CD4-positive, CD25-positive, alpha-beta regulatory T cell (primary cell): ENCODE data around the gene ZNF662. TPM values are rescaled to one million over a fixed set of nuclear protein-coding genes. Genes with fewer than 3 reads are reported as not detected.

ENCODE experiments used
- ATAC-seq, 2 donors: fragments of 150-1000 bp; cut with Tn5 transposase; one replicate each; pipeline ENCODE4 v1.10.0; 2021; ENCODE audit warnings: low read depth in 2 of 2, moderate number of reproducible peaks in 2 of 2, moderate library complexity in 1 of 2
- DNase-seq, 3 donors: peaks; one replicate each; pipeline versions ENCODE4 v3.0.0 to v3.0.0-alpha.2; 2012 to 2022; ENCODE audit warnings: mixed read lengths in 1 of 3
- H3K27ac ChIP-seq: one replicate; pipeline ENCODE4 v1.7.0; 2013; ENCODE audit warnings: mild to moderate bottlenecking, low read length; ENCODE audit not compliant: insufficient read depth, poor library complexity, severe bottlenecking
- H3K27me3 ChIP-seq: one replicate; pipeline ENCODE4 v1.7.0; 2013; ENCODE audit warnings: low read length; ENCODE audit not compliant: control insufficient read depth, insufficient read depth
- H3K36me3 ChIP-seq: one replicate; pipeline ENCODE4 v1.7.0; 2013; ENCODE audit warnings: mild to moderate bottlenecking, low read length, moderate library complexity; ENCODE audit not compliant: control insufficient read depth, insufficient read depth
- H3K4me1 ChIP-seq: 2 replicates; pipeline ENCODE4 v1.7.0; 2013; ENCODE audit warnings: mild to moderate bottlenecking, low read length; ENCODE audit not compliant: insufficient read depth, control insufficient read depth, poor library complexity, severe bottlenecking
- H3K4me3 ChIP-seq: one replicate; pipeline ENCODE4 v1.7.0; 2013; ENCODE audit warnings: low read depth, mild to moderate bottlenecking, low read length, moderate library complexity
- H3K9me3 ChIP-seq, 2 experiments: 1 replicate in 1 of 2; 2 replicates in 1 of 2; pipeline ENCODE4 v1.7.0; 2013; ENCODE audit warnings: low read length in 2 of 2, mild to moderate bottlenecking in 1 of 2, moderate library complexity in 1 of 2; ENCODE audit not compliant: control insufficient read depth in 2 of 2
- H3K27ac Mint-ChIP-seq, 3 donors: one replicate each; pipeline ENCODE4 v1.8.0; 2020 to 2022; ENCODE audit warnings: mild to moderate bottlenecking in 3 of 3, mixed read lengths in 3 of 3, moderate library complexity in 2 of 3
- H3K27me3 Mint-ChIP-seq: one replicate; pipeline ENCODE4 v1.8.0; 2022; ENCODE audit warnings: mild to moderate bottlenecking, mixed read lengths
- H3K36me3 Mint-ChIP-seq: one replicate; pipeline ENCODE4 v1.8.0; 2020; ENCODE audit warnings: mixed read lengths
- H3K4me1 Mint-ChIP-seq, 4 donors: one replicate each; pipeline ENCODE4 v1.8.0; 2020 to 2022; ENCODE audit warnings: mixed read lengths in 4 of 4, mild to moderate bottlenecking in 1 of 4
- H3K4me3 Mint-ChIP-seq, 4 donors: one replicate each; pipeline ENCODE4 v1.8.0; 2020 to 2022; ENCODE audit warnings: mild to moderate bottlenecking in 4 of 4, mixed read lengths in 4 of 4, moderate library complexity in 3 of 4
- H3K9me3 Mint-ChIP-seq, 7 donors: one replicate each; pipeline ENCODE4 v1.8.0; 2020 to 2022; ENCODE audit warnings: mixed read lengths in 7 of 7, mild to moderate bottlenecking in 3 of 7, moderate library complexity in 2 of 7
- polyA plus RNA-seq, 4 donors: library from polyadenylated mRNA; unstranded; fragments of 300-500 nt; fragmentation: Illumina TruSeq; gene quantifications; one replicate each; pipeline ENCODE4 v1.2.3, GENCODE V29; 2021
- total RNA-seq: library from RNA; stranded (reverse); gene quantifications from one replicate; pipeline ENCODE4 v1.2.3, GENCODE V29; 2022

Gene ZNF662
- 1.3 TPM for total RNA-seq
- under 1 TPM; 0.41 to 0.78 (median 0.66) TPM for polyA plus RNA-seq

GRCh38 chr3:42906070-42906847 lies at the start of gene ZNF662:
ZNF662 (plus strand) TSS chr3:42906142; CDS start chr3:42908115, 1,973 bp downstream.
- peaks cover 0 to 20% (median 13%) of the 10 kb centered on the region in 7 donors for H3K9me3 Mint-ChIP-seq

GRCh38 chr3:42856544-42856943 lies 49.4 kb upstream of the ZNF662 start:
- no peak for DNase-seq
- no peak overlapping the region for H3K27ac Mint-ChIP-seq

More at GRCh38 chr3:42906070-42906847, at the start of gene ZNF662:
- Histone ChIP-seq H3K4me3 (no peak within 1 kb of the TSS), H3K9me3 (peaks cover 0 to 15% of the 10 kb centered on the region in 2 experiments), H3K27me3 (peaks cover 20% of the 10 kb centered on the region), H3K4me1 (peaks cover 3% of the 10 kb centered on the region), H3K36me3 (no peaks in the 10 kb centered on the region), H3K27ac (no peak within 1 kb of the TSS)
- DNase-seq (peak in 2 of 3 donors; percentile 29 to 51), ATAC-seq (peak; percentile 46 to 69)
- Mint-ChIP-seq H3K4me1 (peaks cover 0 to 30% (median 6%) of the 10 kb centered on the region in 4 donors), H3K27ac (peak within 1 kb of the TSS; percentile 74 to 80 (median 76)), H3K36me3 (peaks cover 18% of the 10 kb centered on the region), H3K4me3 (peak within 1 kb of the TSS; percentile 51 to 88 (median 81)), H3K27me3 (peaks cover 35% of the 10 kb centered on the region)

GRCh38 chr3:42864321-42864950 lies 41.5 kb upstream of the ZNF662 start:
- ATAC-seq, result no peak

More at GRCh38 chr3:42856544-42856943, 49.4 kb upstream of the ZNF662 start:
- Mint-ChIP-seq H3K4me1 (no peaks in the 10 kb centered on the region), H3K9me3 (peaks cover 0 to 3% (median 0%) of the 10 kb centered on the region in 7 donors), H3K36me3 (peaks cover 5% of the 10 kb centered on the region), H3K27me3 (peaks cover 43% of the 10 kb centered on the region), H3K4me3 (no peak overlapping the region)
- no peak overlapping the region for H3K4me3 ChIP-seq
- no peaks in the 10 kb centered on the region for H3K36me3 ChIP-seq
- no peak for ATAC-seq
- no peak overlapping the region for H3K27ac ChIP-seq
- no peaks in the 10 kb centered on the region for H3K4me1 ChIP-seq
- H3K9me3 ChIP-seq, result no peaks in the 10 kb centered on the region
- H3K27me3 ChIP-seq, result no peaks in the 10 kb centered on the region

GRCh38 chr3:42865256-42865655 lies 40.7 kb upstream of the ZNF662 start:
- no peak overlapping the region for H3K27ac Mint-ChIP-seq
- Histone ChIP-seq H3K9me3 (no peaks in the 10 kb centered on the region), H3K27me3 (no peaks in the 10 kb centered on the region), H3K36me3 (no peaks in the 10 kb centered on the region), H3K27ac (no peak overlapping the region), H3K4me1 (no peaks in the 10 kb centered on the region), H3K4me3 (no peak overlapping the region)
- peaks cover 26% of the 10 kb centered on the region for H3K27me3 Mint-ChIP-seq
- H3K4me3 Mint-ChIP-seq, result no peak overlapping the region
- no peaks in the 10 kb centered on the region for H3K4me1 Mint-ChIP-seq
- ATAC-seq (no peak), DNase-seq (no peak)
- H3K9me3 Mint-ChIP-seq, result peaks cover 0 to 3% (median 0%) of the 10 kb centered on the region in 7 donors
- H3K36me3 Mint-ChIP-seq, result no peaks in the 10 kb centered on the region

More at GRCh38 chr3:42864321-42864950, 41.5 kb upstream of the ZNF662 start:
- no peaks in the 10 kb centered on the region for H3K36me3 ChIP-seq
- H3K27ac ChIP-seq, result no peak overlapping the region
- no peaks in the 10 kb centered on the region for H3K4me1 ChIP-seq
- Mint-ChIP-seq H3K9me3 (peaks cover 0 to 3% (median 0%) of the 10 kb centered on the region in 7 donors), H3K27me3 (peaks cover 34% of the 10 kb centered on the region), H3K4me3 (no peak overlapping the region), H3K4me1 (no peaks in the 10 kb centered on the region), H3K27ac (no peak overlapping the region), H3K36me3 (no peaks in the 10 kb centered on the region)
- no peaks in the 10 kb centered on the region for H3K27me3 ChIP-seq
- no peaks in the 10 kb centered on the region for H3K9me3 ChIP-seq
- no peak for DNase-seq
- no peak overlapping the region for H3K4me3 ChIP-seq

- DNase-seq (no peak), ATAC-seq (no peak)
- Histone ChIP-seq H3K27me3 (no peaks in the 10 kb centered on the region), H3K4me3 (no peak overlapping the region), H3K36me3 (no peaks in the 10 kb centered on the region), H3K27ac (no peak overlapping the region), H3K4me1 (no peaks in the 10 kb centered on the region), H3K9me3 (no peaks in the 10 kb centered on the region)
- peaks cover 15% of the 10 kb centered on the region for H3K27me3 Mint-ChIP-seq
- H3K4me1 Mint-ChIP-seq, result no peaks in the 10 kb centered on the region
- no peaks in the 10 kb centered on the region for H3K36me3 Mint-ChIP-seq
- no peak overlapping the region for H3K4me3 Mint-ChIP-seq
- peaks cover 0 to 2% (median 0%) of the 10 kb centered on the region in 7 donors for H3K9me3 Mint-ChIP-seq
- H3K27ac Mint-ChIP-seq, result peak overlapping the region in 1 of 3 donors; percentile 42
Measured at GRCh38 chr3:42867138-42867537, 38.8 kb upstream of the ZNF662 start.

- no peaks in the 10 kb centered on the region for H3K4me1 ChIP-seq
- Mint-ChIP-seq H3K36me3 (no peaks in the 10 kb centered on the region), H3K27ac (no peak overlapping the region), H3K4me1 (peaks cover 0 to 2% (median 0%) of the 10 kb centered on the region in 4 donors), H3K27me3 (peaks cover 12% of the 10 kb centered on the region), H3K9me3 (peaks cover 0 to 2% (median 0%) of the 10 kb centered on the region in 7 donors), H3K4me3 (no peak overlapping the region)
- no peaks in the 10 kb centered on the region for H3K27me3 ChIP-seq
- H3K9me3 ChIP-seq, result no peaks in the 10 kb centered on the region
- no peak overlapping the region for H3K27ac ChIP-seq
- DNase-seq (no peak), ATAC-seq (no peak)
- H3K36me3 ChIP-seq, result no peaks in the 10 kb centered on the region
- H3K4me3 ChIP-seq, result no peak overlapping the region
Measured at GRCh38 chr3:42868841-42869240, 37.1 kb upstream of the ZNF662 start.

- H3K27ac ChIP-seq, result no peak overlapping the region
- Mint-ChIP-seq H3K4me1 (peaks cover 0 to 7% (median 0%) of the 10 kb centered on the region in 4 donors), H3K27ac (no peak overlapping the region), H3K36me3 (no peaks in the 10 kb centered on the region), H3K9me3 (no peaks in the 10 kb centered on the region), H3K27me3 (peaks cover 9% of the 10 kb centered on the region), H3K4me3 (no peak overlapping the region)
- H3K4me1 ChIP-seq, result no peaks in the 10 kb centered on the region
- no peak for DNase-seq
- no peaks in the 10 kb centered on the region for H3K36me3 ChIP-seq
- no peak overlapping the region for H3K4me3 ChIP-seq
- no peaks in the 10 kb centered on the region for H3K9me3 ChIP-seq
- no peak for ATAC-seq
- no peaks in the 10 kb centered on the region for H3K27me3 ChIP-seq
Measured at GRCh38 chr3:42871592-42872196, 34.2 kb upstream of the ZNF662 start.
